Activated naive CD4-positive, alpha-beta T cell treated with Interleukin-2 at 50 U/mL for 16 hours (primary cell): ENCODE measurements around the gene SYT8.
"Not testable (repeated sequence)": the region's sequence is repeated elsewhere in the genome, so short reads cannot be mapped to it uniquely, and the experiment has no call there.

ENCODE experiments used
- DNase-seq: peaks from one replicate; pipeline ENCODE4 v3.0.0-alpha.2; 2020

Gene SYT8

GRCh38 chr11:1862588-1863351, 28.0 kb downstream of the SYT8 start:
- no peak for DNase-seq

DNA sequence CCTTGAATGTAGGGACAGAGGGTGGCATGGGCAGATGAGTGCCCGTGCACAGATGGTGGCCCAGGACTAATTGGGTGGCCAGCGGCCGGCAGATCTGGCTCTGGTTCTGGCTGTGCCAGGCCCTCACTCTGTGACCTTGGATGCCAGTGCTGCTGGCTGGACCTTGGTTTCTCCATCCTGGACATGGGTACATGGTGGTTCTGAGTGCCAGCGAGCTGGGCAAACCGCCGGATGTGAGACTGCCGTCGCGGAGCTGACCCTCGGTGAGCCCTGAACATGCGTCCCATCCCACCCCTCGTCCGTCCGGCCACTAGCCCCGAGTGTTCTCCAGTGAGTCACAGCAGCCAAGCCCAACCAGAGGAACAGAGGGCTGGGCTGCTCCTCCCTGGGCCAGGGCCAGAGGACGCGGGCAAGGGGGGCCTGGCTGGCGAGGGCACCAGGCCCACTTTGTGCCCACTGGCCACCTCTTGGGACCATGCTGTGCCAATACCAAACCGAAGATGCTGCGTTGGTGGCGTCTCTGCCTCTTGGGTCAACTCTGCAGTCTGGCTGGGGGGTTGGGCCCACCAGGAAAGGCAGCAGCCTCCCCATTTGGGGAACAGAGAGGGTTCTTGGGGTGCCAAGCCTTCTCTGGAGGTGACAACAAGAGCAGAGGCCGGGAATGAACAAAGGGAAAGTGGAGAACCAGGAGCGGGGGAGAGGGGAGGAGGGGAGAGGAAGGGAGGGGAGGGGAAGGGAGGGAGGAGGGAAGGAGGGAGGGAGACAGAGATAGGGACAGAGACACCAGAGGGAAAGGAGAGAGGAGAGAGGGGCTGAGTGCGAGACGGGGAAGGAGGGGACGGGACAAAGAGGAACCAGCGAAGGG, 28.8 kb downstream of the SYT8 start:
- DNase-seq = no peak

GRCh38 chr11:1864231-1864630, 29.4 kb downstream of the SYT8 start:
- no peak for DNase-seq

GRCh38 chr11:1864831-1865665, 30.3 kb downstream of the SYT8 start:
- DNase-seq = no peak

DNA sequence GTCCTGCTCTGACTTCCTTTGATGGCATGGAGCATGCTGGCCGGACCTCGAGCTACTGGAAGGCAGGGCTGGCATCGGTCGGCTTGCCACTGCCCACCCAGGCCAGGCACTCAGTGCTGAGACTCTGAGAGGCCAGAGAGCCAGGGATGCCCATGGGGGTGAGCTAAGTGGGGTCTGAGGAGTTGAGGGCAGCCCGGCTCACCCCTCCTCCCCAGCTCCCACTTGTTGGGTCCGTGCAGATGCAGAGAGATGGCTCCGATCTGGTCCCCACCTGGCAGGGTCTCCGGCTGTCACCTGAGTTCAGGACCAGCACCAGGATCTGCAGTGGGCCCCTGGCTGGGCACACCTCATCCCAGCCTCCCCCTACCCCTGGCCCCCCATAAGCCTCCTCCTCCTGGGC, 31.4 kb downstream of the SYT8 start:
- no peak for DNase-seq

- DNase-seq = no peak
These were observed 32.0 kb downstream of the SYT8 start for GRCh38 chr11:1866776-1867175.

- no peak for DNase-seq
These were observed 32.6 kb downstream of the SYT8 start for GRCh38 chr11:1867381-1867780.

DNA sequence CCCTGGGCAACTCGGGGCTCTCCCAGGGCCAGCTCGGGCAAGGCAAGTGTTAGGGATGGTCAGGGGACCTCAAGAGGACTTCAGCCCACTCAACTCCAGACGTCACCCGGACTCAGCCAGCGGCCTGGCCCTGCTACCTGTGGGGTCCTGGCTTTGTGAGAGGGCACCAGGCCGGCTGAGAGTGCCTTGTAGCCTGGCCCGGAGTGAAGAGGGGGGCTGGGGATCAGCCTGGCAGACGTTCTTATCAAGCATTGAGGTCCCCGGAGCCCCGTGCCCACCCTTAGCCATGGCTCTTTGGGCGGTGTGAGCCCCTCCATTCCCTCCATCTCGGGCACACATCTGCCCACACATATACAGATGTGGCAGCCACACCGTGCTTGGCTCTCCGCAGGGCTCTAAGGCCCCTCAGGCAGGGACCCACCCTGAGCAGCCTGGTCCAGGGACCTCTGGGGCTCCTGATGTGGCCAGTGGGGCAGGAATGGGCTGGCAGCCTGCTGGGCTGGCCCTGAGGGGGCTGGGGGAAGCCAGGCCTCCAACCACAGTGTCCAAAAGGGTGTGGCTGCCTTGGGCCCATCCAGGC, 33.4 kb downstream of the SYT8 start:
- DNase-seq = no peak

DNA sequence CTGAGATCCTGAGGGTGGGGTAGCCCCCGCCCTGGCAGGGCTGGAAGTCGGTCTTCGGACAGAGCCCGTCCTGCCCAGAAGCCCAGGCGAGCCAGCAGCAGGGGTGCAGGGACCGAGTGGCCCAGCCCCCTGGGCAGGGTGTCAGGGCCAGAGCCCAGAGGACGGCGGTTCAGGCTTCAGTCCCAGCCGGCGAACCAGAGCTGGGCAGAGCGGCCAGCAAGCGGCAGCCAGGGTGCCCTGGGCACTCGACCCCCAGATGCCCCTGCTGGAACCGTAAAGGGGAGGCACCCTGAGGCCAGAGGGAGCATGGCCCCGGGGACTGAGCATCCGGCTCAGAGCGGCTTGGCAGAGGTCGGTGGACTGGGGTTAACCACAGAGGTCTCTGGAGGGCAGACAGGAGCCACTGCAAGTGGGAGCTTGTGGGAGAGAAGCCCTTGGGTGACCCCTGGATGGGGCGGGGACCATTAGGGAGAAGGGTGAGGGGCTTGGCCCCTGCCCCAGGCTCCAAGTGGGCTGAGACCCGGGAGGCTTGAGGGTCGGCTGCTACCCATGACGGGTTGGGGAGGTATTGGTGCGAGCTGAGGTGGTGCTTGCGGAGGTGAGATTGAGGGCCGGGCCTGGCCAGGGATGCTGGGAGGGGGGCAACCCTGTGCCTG, 34.0 kb downstream of the SYT8 start:
- no peak for DNase-seq

DNA sequence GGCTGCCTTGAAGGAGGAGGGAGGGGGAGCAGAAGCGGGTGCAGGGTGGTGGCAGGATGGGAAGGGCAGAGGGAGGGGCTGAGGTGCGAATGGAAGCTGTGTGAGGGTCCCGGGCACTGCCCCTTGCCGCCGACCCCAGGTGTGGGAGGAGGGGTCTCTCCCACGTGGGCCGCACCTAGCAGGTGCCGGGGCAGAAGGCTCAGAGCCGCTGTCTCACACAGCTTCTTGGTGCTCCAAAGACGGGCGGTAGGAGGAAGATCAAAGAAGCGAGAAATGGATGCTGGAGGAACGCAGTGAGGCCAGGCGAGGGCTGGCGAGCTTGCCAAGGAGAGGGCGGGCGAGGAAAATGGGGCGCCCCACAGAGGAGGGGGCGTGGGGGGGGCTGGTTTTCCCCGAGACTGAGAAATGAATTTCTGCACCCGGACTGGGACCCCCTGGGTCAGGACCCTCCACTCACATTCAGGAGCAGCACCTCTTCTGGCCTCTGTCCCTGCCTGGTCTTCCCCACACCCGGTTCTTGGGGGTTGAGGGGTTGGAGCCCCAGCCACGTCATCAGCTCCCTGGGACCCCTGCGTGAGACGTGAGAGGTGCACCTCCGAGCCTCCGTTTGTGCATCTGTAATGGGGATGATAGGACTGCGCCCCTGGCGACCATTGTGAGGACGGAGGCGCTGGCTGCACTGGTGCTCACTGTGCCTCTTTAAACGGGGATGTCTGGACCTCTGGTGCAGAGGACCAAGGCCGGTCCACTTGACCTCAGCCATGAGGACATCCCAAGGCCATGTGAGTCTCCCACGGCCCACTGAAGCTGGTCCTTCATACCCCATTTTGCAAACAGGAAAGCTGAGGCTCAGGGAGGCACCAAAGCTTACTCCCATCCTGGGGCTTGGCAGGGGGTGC, 34.9 kb downstream of the SYT8 start:
- DNase-seq = no peak

DNA sequence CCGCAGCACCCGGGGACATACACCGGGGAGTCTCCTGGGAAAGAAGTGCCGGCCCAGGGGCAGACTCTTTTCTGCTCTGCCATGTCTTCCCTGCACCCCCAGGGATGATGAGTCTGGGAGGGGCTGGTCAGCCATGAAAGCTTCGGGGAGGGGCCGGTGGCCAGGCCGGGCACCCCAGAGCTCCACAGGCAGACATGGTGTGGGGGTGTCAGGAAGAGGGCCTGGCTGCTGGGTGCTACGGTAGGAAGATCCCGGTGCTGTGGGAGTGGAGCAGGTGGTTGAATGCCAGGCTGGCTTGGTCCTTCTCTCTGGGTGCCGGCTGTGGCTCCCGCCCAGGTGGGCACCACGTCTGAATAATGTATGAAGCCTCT, 35.5 kb downstream of the SYT8 start:
- DNase-seq = no peak

DNA sequence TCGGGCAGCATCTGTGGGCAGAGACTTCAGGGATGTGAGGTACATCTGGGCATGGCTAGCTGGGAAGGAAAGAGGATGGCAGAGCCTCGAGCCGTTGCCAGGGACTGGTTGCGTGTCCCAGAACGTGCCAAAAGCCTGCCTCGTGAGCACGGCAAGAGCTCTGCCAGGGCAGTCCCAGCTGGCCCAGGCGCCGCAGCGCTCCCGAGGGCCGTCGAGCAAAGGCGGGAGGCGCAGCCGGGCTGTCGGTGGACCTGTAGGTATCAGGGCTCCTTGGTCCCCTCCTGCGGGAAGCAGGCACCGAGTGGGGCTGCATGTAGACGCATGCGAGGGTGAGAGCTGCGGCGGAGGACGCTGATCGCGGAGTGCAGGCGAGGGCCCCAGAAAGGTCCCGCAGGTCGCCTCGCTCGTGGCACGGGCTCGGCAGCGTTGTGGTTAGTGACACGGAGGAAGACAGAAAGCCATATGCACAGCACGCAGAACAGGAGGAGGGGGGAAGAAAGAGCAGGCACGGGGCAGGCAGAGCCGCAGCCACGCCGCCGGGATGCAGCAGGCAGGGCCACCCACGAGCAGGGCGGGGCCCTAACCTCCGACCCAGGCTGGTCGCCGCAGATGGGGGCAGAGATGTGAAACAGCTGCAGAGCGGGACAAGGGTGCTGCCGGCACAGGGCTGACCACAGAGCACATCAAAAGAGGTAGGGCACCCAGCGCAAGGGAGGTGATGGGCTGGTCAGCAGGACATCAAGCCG, 36.1 kb downstream of the SYT8 start:
- DNase-seq = peak; percentile 55

GRCh38 chr11:1871531-1871930, 36.7 kb downstream of the SYT8 start:
- no peak for DNase-seq

DNA sequence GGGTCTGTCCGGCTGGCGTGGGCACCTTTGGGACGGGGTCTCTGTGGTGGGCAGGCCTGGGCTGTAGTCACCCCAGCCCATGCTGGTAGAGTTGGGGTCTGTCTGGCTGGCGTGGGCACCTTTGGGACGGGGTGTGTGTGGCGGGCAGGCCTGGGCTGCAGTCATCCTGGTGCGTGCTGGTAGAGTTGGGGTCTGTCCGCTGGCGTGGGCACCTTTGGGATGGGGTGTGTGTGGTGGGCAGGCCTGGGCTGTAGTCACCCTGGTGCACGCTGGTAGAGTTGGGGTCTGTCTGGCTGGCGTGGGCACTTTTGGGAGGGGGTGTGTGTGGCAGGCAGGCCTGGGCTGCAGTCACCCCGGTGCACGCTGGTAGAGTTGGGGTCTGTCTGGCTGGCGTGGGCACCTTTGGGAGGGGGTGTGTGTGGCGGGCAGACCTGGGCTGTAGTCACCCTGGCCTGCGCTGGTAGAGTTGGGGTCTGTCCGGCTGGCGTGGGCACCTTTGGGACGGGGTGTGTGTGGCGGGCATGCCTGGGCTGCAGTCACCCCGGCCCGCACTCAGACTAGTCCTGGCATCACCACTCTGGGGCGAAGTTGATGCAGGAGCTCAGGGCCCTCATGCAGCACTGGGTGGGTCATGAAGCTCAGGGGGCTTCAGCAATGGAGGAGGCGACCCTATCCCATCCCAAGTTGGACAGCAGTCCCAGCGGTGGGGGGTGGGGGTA, 37.6 kb downstream of the SYT8 start:
- DNase-seq = no peak

GRCh38 chr11:1873048-1873812, 38.4 kb downstream of the SYT8 start:
- no peak for DNase-seq

GRCh38 chr11:1873813-1874150, 39.0 kb downstream of the SYT8 start:
- DNase-seq = not testable (repeated sequence)

GRCh38 chr11:1874441-1875092, 39.8 kb downstream of the SYT8 start:
- not testable (repeated sequence) for DNase-seq

DNA sequence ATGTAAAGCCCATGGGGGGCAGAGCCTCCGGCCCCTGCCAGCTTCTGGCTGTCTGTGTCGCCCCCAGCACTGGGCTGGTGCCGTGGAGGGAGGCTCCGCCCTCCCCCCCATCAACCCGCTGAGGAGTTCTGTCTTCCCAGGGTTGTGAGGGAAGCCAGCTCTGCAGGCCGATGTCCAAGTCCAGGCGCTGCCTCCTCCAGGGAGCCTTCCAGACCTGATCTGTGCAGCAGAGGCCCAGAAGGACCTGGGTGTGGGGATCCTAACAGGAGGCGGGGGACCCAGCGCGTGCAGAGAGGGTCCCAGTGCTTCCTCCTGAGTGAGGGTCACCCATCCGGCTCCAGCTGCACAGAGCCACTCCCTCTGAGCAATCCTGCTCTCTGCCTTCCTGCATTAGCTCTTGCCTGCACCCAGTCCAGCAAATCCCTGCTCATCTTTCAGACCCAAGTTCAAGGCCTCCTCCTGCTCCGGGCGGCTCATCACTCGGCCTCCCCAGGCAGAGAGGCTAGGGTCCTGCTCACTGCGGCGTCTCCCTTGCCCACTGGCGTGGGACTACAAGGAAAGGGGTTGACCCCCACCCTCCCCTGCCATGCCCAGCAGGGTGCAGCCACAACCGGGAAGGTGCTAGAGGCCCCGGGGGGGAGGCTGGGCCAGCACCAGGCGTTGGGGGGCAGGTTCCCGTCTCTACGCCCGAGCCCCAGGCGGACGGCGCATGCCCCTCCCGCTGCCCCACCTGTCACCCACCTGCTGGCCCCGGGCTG, 40.5 kb downstream of the SYT8 start:
- DNase-seq = no peak
